IMR-90 (cell line): ENCODE data around the gene PEAK1. TPM values are rescaled to one million over a fixed set of nuclear protein-coding genes. Genes with fewer than 3 reads are reported as not detected.

Experiments
- ATAC-seq: fragments of 200-7000 bp; cut with Tn5 transposase; 2 replicates; pipeline ENCODE4 v1.9.1; 2020; ENCODE audit warnings: low read depth, mild to moderate bottlenecking, moderate library complexity
- BruUV-seq: library from RNA; stranded (reverse); fragments of 400-500 nt; replicated peaks from 2 replicates; lab custom pipeline; 2021; lab: Mats Ljungman, UMichigan
- CTCF ChIA-PET: fragments of 300-600 bp; formaldehyde crosslinking; extraction: SDS; loops from one replicate; lab custom pipeline; 2021; ENCODE audit warnings: antibody characterized with exemption; lab: Yijun Ruan, JAX
- POLR2A ChIA-PET: fragments of 300-600 bp; sonication (Branson Sonifier 250); formaldehyde crosslinking; loops from one replicate; lab custom pipeline; 2022; ENCODE audit warnings: antibody characterized with exemption; ENCODE audit not compliant: unreplicated experiment; lab: Charles Lee
- DNase-seq: peaks from one replicate; pipeline ENCODE4 v3.0.0; 2013
- H2AFZ ChIP-seq: replicated peaks from 2 replicates; pipeline ENCODE3; 2013; ENCODE audit warnings: low read length, mild to moderate bottlenecking; ENCODE audit not compliant: poor library complexity
- H2AK5ac ChIP-seq: 2 replicates; pipeline ENCODE4 v1.6.1; 2013; ENCODE audit warnings: low read depth, low read length, inconsistent platforms
- H2AK9ac ChIP-seq: replicated peaks from 2 replicates; pipeline ENCODE3; 2013; ENCODE audit warnings: mild to moderate bottlenecking, low read depth, low read length, moderate library complexity; ENCODE audit not compliant: poor library complexity
- H2BK120ac ChIP-seq: 2 replicates; pipeline ENCODE4 v1.6.1; 2013; ENCODE audit warnings: low read depth, low read length, inconsistent platforms
- H2BK15ac ChIP-seq: 3 replicates; pipeline ENCODE4 v1.6.1; 2013; ENCODE audit warnings: low read depth, low read length, inconsistent platforms
- H2BK20ac ChIP-seq: 2 replicates; pipeline ENCODE4 v1.6.1; 2013; ENCODE audit warnings: low read depth, mild to moderate bottlenecking, inconsistent platforms, low read length, moderate library complexity
- H2BK5ac ChIP-seq: 2 replicates; pipeline ENCODE4 v1.6.1; 2013; ENCODE audit warnings: mild to moderate bottlenecking, low read depth, low read length, inconsistent platforms; ENCODE audit not compliant: poor library complexity, severe bottlenecking
- H3K14ac ChIP-seq: replicated peaks from 2 replicates; pipeline ENCODE4 v1.6.1; 2013; ENCODE audit warnings: low read depth, low read length, inconsistent platforms
- H3K18ac ChIP-seq: 2 replicates; pipeline ENCODE4 v1.6.1; 2013; ENCODE audit warnings: low read depth, low read length, control low read depth
- H3K23ac ChIP-seq: 2 replicates; pipeline ENCODE4 v1.6.1; 2013; ENCODE audit warnings: low read depth, low read length, inconsistent platforms
- H3K27ac ChIP-seq: 2 replicates; pipeline ENCODE4 v1.5.1; 2013; ENCODE audit warnings: mild to moderate bottlenecking, control low read depth, low read length; ENCODE audit not compliant: insufficient read depth
- H3K27me3 ChIP-seq: 2 replicates; pipeline ENCODE4 v1.6.1; 2013; ENCODE audit warnings: low read length; ENCODE audit not compliant: control insufficient read depth, insufficient read depth
- H3K36me3 ChIP-seq: 2 replicates; pipeline ENCODE4 v1.6.1; 2013; ENCODE audit warnings: low read length, mixed read lengths; ENCODE audit not compliant: control insufficient read depth, insufficient read depth
- H3K4ac ChIP-seq: 2 replicates; pipeline ENCODE4 v1.6.1; 2013; ENCODE audit warnings: low read depth, low read length, inconsistent platforms
- H3K4me1 ChIP-seq: 2 replicates; pipeline ENCODE4 v1.6.1; 2013; ENCODE audit warnings: low read length, mixed read lengths; ENCODE audit not compliant: control insufficient read depth, insufficient read depth
- H3K4me2 ChIP-seq: 2 replicates; pipeline ENCODE4 v1.6.1; 2013; ENCODE audit warnings: low read depth, mild to moderate bottlenecking, control low read depth, low read length, moderate library complexity
- H3K4me3 ChIP-seq: 2 replicates; pipeline ENCODE4 v1.5.1; 2013; ENCODE audit warnings: low read depth, mild to moderate bottlenecking, control low read depth, low read length, moderate library complexity; ENCODE audit not compliant: insufficient read depth
- H3K56ac ChIP-seq: 2 replicates; pipeline ENCODE4 v1.6.1; 2013; ENCODE audit warnings: low read length, inconsistent platforms; ENCODE audit not compliant: insufficient read depth; ENCODE audit errors: extremely low read depth
- H3K79me1 ChIP-seq, 2 experiments: 2 replicates each; pipeline ENCODE4 v1.6.1; 2013; ENCODE audit warnings: low read length in 2 of 2, inconsistent platforms in 1 of 2, low read depth in 1 of 2
- H3K9ac ChIP-seq: 2 replicates; pipeline ENCODE4 v1.6.1; 2013; ENCODE audit warnings: low read depth, low read length, control low read depth
- H3K9me1 ChIP-seq: 2 replicates; pipeline ENCODE4 v1.6.1; 2013; ENCODE audit warnings: low read length, inconsistent platforms; ENCODE audit not compliant: insufficient read depth
- H3K9me3 ChIP-seq: 2 replicates; pipeline ENCODE4 v1.6.1; 2013; ENCODE audit warnings: low read length; ENCODE audit not compliant: control insufficient read depth, insufficient read depth
- H4K20me1 ChIP-seq: 2 replicates; pipeline ENCODE4 v1.6.1; 2013; ENCODE audit warnings: low read length, inconsistent platforms; ENCODE audit not compliant: insufficient read depth
- H4K5ac ChIP-seq: 2 replicates; pipeline ENCODE4 v1.6.1; 2013; ENCODE audit warnings: mild to moderate bottlenecking, low read depth, low read length, control low read depth
- H4K8ac ChIP-seq, 2 experiments: 2 replicates each; pipeline ENCODE4 v1.6.1; 2013; ENCODE audit warnings: low read depth in 2 of 2, low read length in 2 of 2, control low read depth in 1 of 2, inconsistent platforms in 1 of 2
- H4K91ac ChIP-seq: 2 replicates; pipeline ENCODE4 v1.6.1; 2013; ENCODE audit warnings: low read depth, low read length, inconsistent platforms; ENCODE audit not compliant: insufficient read depth
- BHLHE40 ChIP-seq: fragments of 150-350 bp; IDR thresholded peaks from 2 replicates; pipeline ENCODE4 v1.6.1; 2016; ENCODE audit warnings: mild to moderate bottlenecking, low read depth, low read length
- CEBPB ChIP-seq: IDR thresholded peaks from 2 replicates; pipeline ENCODE4 v1.6.1; 2012; ENCODE audit warnings: low read depth, low read length, improper control_type of control experiment
- CTCF ChIP-seq: conservative IDR thresholded peaks from 2 replicates; pipeline ENCODE4 v1.5.1; 2012; ENCODE audit warnings: mild to moderate bottlenecking, low read depth, low read length, improper control_type of control experiment
- FOS ChIP-seq: fragments of 150-350 bp; IDR thresholded peaks from 2 replicates; pipeline ENCODE4 v1.6.1; 2016; ENCODE audit warnings: low read depth, low read length
- MAFK ChIP-seq: IDR thresholded peaks from 2 replicates; pipeline ENCODE4 v1.6.1; 2012; ENCODE audit warnings: low read depth, low read length, improper control_type of control experiment
- MAZ ChIP-seq: IDR thresholded peaks from 2 replicates; pipeline ENCODE4 v1.6.1; 2012; ENCODE audit warnings: low read depth, mild to moderate bottlenecking, low read length, improper control_type of control experiment, moderate library complexity, borderline replicate concordance
- MXI1 ChIP-seq: IDR thresholded peaks from 2 replicates; pipeline ENCODE4 v1.6.1; 2012; ENCODE audit warnings: low read depth, mild to moderate bottlenecking, low read length, moderate library complexity, borderline replicate concordance
- POLR2A ChIP-seq: IDR thresholded peaks from 2 replicates; pipeline ENCODE4 v1.6.1; 2012; ENCODE audit warnings: mild to moderate bottlenecking, low read depth, low read length
- RAD21 ChIP-seq: IDR thresholded peaks from 2 replicates; pipeline ENCODE4 v1.6.1; 2012; ENCODE audit warnings: low read length, improper control_type of control experiment
- WGBS, 2 experiments: methylation state at CpG; one replicate each; pipeline versions ENCODE4 v1.1.5 to v1.1.7; 2013; ENCODE audit warnings: missing lambda C conversion rate in 2 of 2; ENCODE audit not compliant: insufficient read length in 1 of 2; ENCODE audit errors: extremely low coverage in 2 of 2; 5-methylcytosine and 5-hydroxymethylcytosine counted together
- dilution Hi-C: fragments of 300-500 bp; cut with HindIII; formaldehyde crosslinking; loops from one replicate; pipeline ENCODE4 v1.14.3; 2018; ENCODE audit warnings: low sequenced_read_pairs; ENCODE audit not compliant: unreplicated experiment
- in situ Hi-C: fragments of 300-500 bp; cut with MboI; formaldehyde crosslinking; loops from 3 replicates; pipeline ENCODE4 v1.14.3; 2019; ENCODE audit warnings: low sequenced_read_pairs, inconsistent platforms, mixed read lengths
- intact Hi-C: fragments of 100-400 bp; cut with micrococcal nuclease; formaldehyde crosslinking; loops from 2 replicates; pipeline ENCODE4 v1.10.0; 2022
- polyA plus RNA-seq, 3 experiments: library from polyadenylated mRNA; depleted of rRNA; stranded (reverse); fragments of >200 nt; gene quantifications; 2 replicates each; pipeline ENCODE4 v1.2.3, GENCODE V29; 2012; ENCODE audit warnings: low replicate concordance in 1 of 3
- total RNA-seq: library from RNA; depleted of rRNA; stranded (reverse); fragments of >200 nt; gene quantifications from 2 replicates; pipeline ENCODE4 v1.2.3, GENCODE V29; 2012

PEAK1 gene
- total and polyA plus RNA-seq, 2 of the 4 experiments (the other 2 are of a cell fraction) = 21.5 to 43.9 TPM

DNA sequence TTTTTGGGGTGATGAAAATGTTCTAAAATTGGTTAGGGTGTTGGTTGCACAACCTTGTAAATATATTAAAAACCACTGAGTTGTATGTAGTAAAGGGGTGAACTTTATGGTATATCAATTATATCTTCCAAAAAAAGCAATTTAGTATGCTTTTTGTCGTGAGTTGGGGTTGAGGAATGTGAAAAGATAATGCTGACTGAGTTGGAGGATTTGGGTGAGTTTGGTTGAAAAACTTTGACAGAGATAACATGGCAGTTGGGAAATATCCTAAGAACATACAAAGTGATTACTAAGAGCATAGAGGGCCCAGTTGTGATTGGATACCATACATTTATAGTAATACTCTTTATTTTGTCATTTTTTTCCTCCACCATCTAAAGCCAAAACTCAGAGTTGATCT is 34.4 kb upstream of the PEAK1 start:
- no TSS peak for BruUV-seq
- peak overlapping the region; percentile 6; the same call in 1 of the 2 replicates for H3K4ac ChIP-seq
- H4K91ac ChIP-seq = no peak overlapping the region
- TF ChIP-seq MAZ (no peak), CEBPB (peak; percentile 68; the same call in 1 of the 2 replicates), CTCF (no peak), RAD21 (no peak), BHLHE40 (no peak), FOS (no peak), MAFK (peak; percentile 47), MXI1 (no peak), POLR2A (no peak)
- H3K14ac ChIP-seq = peak overlapping the region; percentile 34
- intact Hi-C loops (no loop called here), dilution Hi-C loops (no loop called here), in situ Hi-C loops (no loop called here)
- H4K5ac ChIP-seq = no peak overlapping the region; the same call in 1 of the 2 replicates
- H3K9me1 ChIP-seq = peaks cover 9% of the 10 kb centered on the region
- no peak overlapping the region for H3K9ac ChIP-seq
- 100% methylated on average over 1 of the region's 1 CpG; no CpG with 5 or more reads in 1 of the 2 experiments for WGBS, 2 experiments
- POLR2A ChIA-PET = no interaction called here
- H2BK5ac ChIP-seq = no peak overlapping the region
- no peak overlapping the region for H2BK120ac ChIP-seq
- no peaks in the 10 kb centered on the region for H3K9me3 ChIP-seq
- H3K18ac ChIP-seq = no peak overlapping the region
- no peaks in the 10 kb centered on the region for H3K36me3 ChIP-seq
- no peak overlapping the region for H2AFZ ChIP-seq
- no peak overlapping the region for H4K8ac ChIP-seq
- ATAC-seq = peak; percentile 9; the same call in 1 of the 2 replicates
- no peak overlapping the region for H3K4me2 ChIP-seq
- no peak overlapping the region for H3K4me3 ChIP-seq
- H3K56ac ChIP-seq = no peak overlapping the region
- H3K4me1 ChIP-seq = peaks cover 25% of the 10 kb centered on the region
- H3K27ac ChIP-seq = no peak overlapping the region
- DNase-seq = peak; percentile 45
- no peaks in the 10 kb centered on the region for H3K27me3 ChIP-seq
- H3K23ac ChIP-seq = no peak overlapping the region
- no peak overlapping the region for H2BK15ac ChIP-seq
- CTCF ChIA-PET = interaction anchor here (0.6 kb wide), 1 partner anchor 306 kb away, joined by 3 read pairs; no protein-coding TSS in a partner anchor
- peaks cover 29 to 45% of the 10 kb centered on the region in 2 experiments for H3K79me1 ChIP-seq
- peaks cover 23% of the 10 kb centered on the region for H4K20me1 ChIP-seq
- H2BK20ac ChIP-seq = no peak overlapping the region
- H2AK9ac ChIP-seq = no peak overlapping the region
- no peak overlapping the region for H2AK5ac ChIP-seq
